GM12878 (cell line): ENCODE measurements around the gene SSH2. TPM values are rescaled to one million over a fixed set of nuclear protein-coding genes. Genes with fewer than 3 reads are reported as not detected.

Source experiments
- ATAC-seq: fragments of 200-7000 bp; cut with Tn5 transposase; 3 replicates; pipeline ENCODE4 v1.9.1; 2020; ENCODE audit warnings: mild to moderate bottlenecking, moderate library complexity
- BruUV-seq: library from RNA; stranded (reverse); fragments of 400-500 nt; replicated peaks from 2 replicates; lab custom pipeline; 2021; lab: Mats Ljungman, UMichigan
- CTCF ChIA-PET: fragments of 300-600 bp; sonication (Branson Sonifier 250); formaldehyde crosslinking; extraction: SDS; loops from one replicate; lab custom pipeline; 2021; ENCODE audit warnings: inconsistent platforms; lab: Yijun Ruan, JAX
- POLR2A ChIA-PET: fragments of 350-600 bp; formaldehyde crosslinking; extraction: SDS; loops from one replicate; lab custom pipeline; 2021; ENCODE audit warnings: inconsistent platforms; lab: Charles Lee
- RAD21 ChIA-PET: fragments of 300-600 bp; sonication (Branson Sonifier 250); formaldehyde crosslinking; loops from one replicate; lab custom pipeline; 2023; ENCODE audit warnings: antibody characterized with exemption; ENCODE audit not compliant: unreplicated experiment; lab: Charles Lee
- SMC1A ChIA-PET: fragments of 300-600 bp; sonication (Branson Sonifier 250); formaldehyde crosslinking; loops from one replicate; lab custom pipeline; 2023; ENCODE audit not compliant: unreplicated experiment, uncharacterized antibody; lab: Charles Lee
- DNase-seq: peaks from one replicate; pipeline ENCODE4 v3.0.0-alpha.2; 2011; ENCODE audit warnings: low read depth, low spot score
- FAIRE-seq: peaks from 3 replicates; lab custom pipeline; 2011; peaks lifted over from hg19 to GRCh38; lab: Jason Lieb, UNC
- H2AFZ ChIP-seq: 2 replicates; pipeline ENCODE4 v1.6.0; 2011; ENCODE audit warnings: low read depth, low read length, control low read depth; ENCODE audit not compliant: control insufficient read depth
- H3K27ac ChIP-seq: 2 replicates; pipeline ENCODE4 v1.5.1; 2011; ENCODE audit warnings: control low read depth; ENCODE audit not compliant: control insufficient read depth, insufficient read depth
- H3K27me3 ChIP-seq, 2 experiments: replicated peaks in 1 of 2; 2 replicates each; pipeline versions ENCODE4 v1.6.0 to v1.6.1; 2011; ENCODE audit warnings: low read length in 1 of 2; ENCODE audit not compliant: control insufficient read depth in 2 of 2, insufficient read depth in 2 of 2
- H3K36me3 ChIP-seq, 2 experiments: 2 replicates each; pipeline ENCODE4 v1.5.1; 2011; ENCODE audit warnings: low read length in 1 of 2; ENCODE audit not compliant: control insufficient read depth in 2 of 2, insufficient read depth in 2 of 2
- H3K4me1 ChIP-seq: 2 replicates; pipeline ENCODE4 v1.6.1; 2011; ENCODE audit warnings: mild to moderate bottlenecking, low read length, moderate library complexity, mixed read lengths; ENCODE audit not compliant: control insufficient read depth, insufficient read depth
- H3K4me2 ChIP-seq: 2 replicates; pipeline ENCODE4 v1.6.0; 2011; ENCODE audit warnings: control low read depth; ENCODE audit not compliant: control insufficient read depth, insufficient read depth
- H3K4me3 ChIP-seq: fragments of 200-600 bp; sonication (generic); 2 replicates; pipeline ENCODE4 v1.5.1; 2016
- H3K79me2 ChIP-seq: 2 replicates; pipeline ENCODE4 v1.6.0; 2011; ENCODE audit warnings: low read length; ENCODE audit not compliant: control insufficient read depth, insufficient read depth
- H3K9ac ChIP-seq: 2 replicates; pipeline ENCODE4 v1.8.0; 2011; ENCODE audit warnings: low read length, control low read depth, mixed read lengths; ENCODE audit not compliant: control insufficient read depth, insufficient read depth
- H3K9me3 ChIP-seq: replicated peaks from 3 replicates; pipeline ENCODE4 v1.5.1; 2011; ENCODE audit warnings: mild to moderate bottlenecking, low read length; ENCODE audit not compliant: control insufficient read depth, insufficient read depth
- H4K20me1 ChIP-seq: 2 replicates; pipeline ENCODE4 v1.6.0; 2011; ENCODE audit not compliant: control insufficient read depth, insufficient read depth
- BCLAF1 ChIP-seq: fragments of 450-650 bp; IDR thresholded peaks from 2 replicates; pipeline ENCODE4 v1.6.1; 2017; ENCODE audit warnings: antibody characterized with exemption, mild to moderate bottlenecking, moderate library complexity
- DPF2 ChIP-seq: fragments of 450-650 bp; IDR thresholded peaks from 2 replicates; pipeline ENCODE4 v1.6.1; 2017; ENCODE audit warnings: mild to moderate bottlenecking
- EP300 ChIP-seq, 2 experiments: fragments of 150-350 bp in 1 of 2; IDR thresholded peaks; 2 replicates each; pipeline ENCODE4 v1.6.1; 2011 to 2012; ENCODE audit warnings: low read depth in 2 of 2, low read length in 2 of 2, borderline replicate concordance in 1 of 2, improper control_type of control experiment in 1 of 2, inconsistent platforms in 1 of 2; ENCODE audit not compliant: control insufficient read depth in 1 of 2
- HDGF ChIP-seq: fragments of 450-650 bp; IDR thresholded peaks from 2 replicates; pipeline ENCODE4 v1.6.1; 2016; ENCODE audit warnings: antibody characterized with exemption
- IRF3 ChIP-seq: fragments of 450-650 bp; IDR thresholded peaks from 2 replicates; pipeline ENCODE4 v1.6.1; 2014; ENCODE audit warnings: mild to moderate bottlenecking
- JUND ChIP-seq: IDR thresholded peaks from 2 replicates; pipeline ENCODE4 v1.6.1; 2012; ENCODE audit warnings: low read depth, mild to moderate bottlenecking, low read length, improper control_type of control experiment, moderate library complexity
- PKNOX1 ChIP-seq: fragments of 450-650 bp; IDR thresholded peaks from 2 replicates; pipeline ENCODE4 v1.6.1; 2016; ENCODE audit warnings: mild to moderate bottlenecking
- POLR2AphosphoS2 ChIP-seq: IDR thresholded peaks from 2 replicates; pipeline ENCODE4 v1.6.1; 2011; ENCODE audit warnings: low read depth, mild to moderate bottlenecking, low read length, improper control_type of control experiment, moderate library complexity
- ZNF207 ChIP-seq: fragments of 450-650 bp; IDR thresholded peaks from 2 replicates; pipeline ENCODE4 v1.6.1; 2014; ENCODE audit warnings: antibody characterized with exemption, mild to moderate bottlenecking, borderline replicate concordance
- ZNF622 ChIP-seq: fragments of 450-650 bp; IDR thresholded peaks from 2 replicates; pipeline ENCODE4 v1.6.1; 2017; ENCODE audit warnings: mild to moderate bottlenecking, inconsistent platforms
- WGBS: methylation state at CpG from one replicate; pipeline ENCODE4 v1.1.6; 2016; ENCODE audit warnings: low lambda C conversion rate; ENCODE audit not compliant: insufficient replicate concordance, insufficient coverage; ENCODE audit errors: missing lambda C conversion rate; 5-methylcytosine and 5-hydroxymethylcytosine counted together
- in situ Hi-C: fragments of 300-500 bp; cut with MboI; formaldehyde crosslinking; loops from 9 replicates; pipeline ENCODE4 v1.14.3; 2018; ENCODE audit warnings: mixed read lengths
- intact Hi-C: fragments of 100-400 bp; cut with micrococcal nuclease; formaldehyde crosslinking; loops from one replicate; pipeline ENCODE4 v1.14.2; 2022; ENCODE audit not compliant: unreplicated experiment
- polyA plus RNA-seq, 11 experiments: library from polyadenylated mRNA; depleted of rRNA in 4 of 11; unstranded in 6 of 11; stranded (reverse) in 5 of 11; fragments of >200 nt; fragmentation: Nextera tagmentation in 4 of 11; fragmentation: Illumina TruSeq in 1 of 11; extraction: Ambion mirVana in 4 of 11; extraction: Trizol in 1 of 11; gene quantifications; 1 replicate in 1 of 11; 2 replicates in 10 of 11; pipeline versions ENCODE4 v1.2.1 to v1.2.3, GENCODE V29; 2011 to 2016; ENCODE audit warnings: inconsistent platforms in 2 of 11, missing spikeins in 2 of 11, low read depth in 1 of 11
- total RNA-seq, 4 experiments: library from RNA; depleted of rRNA in 3 of 4; stranded (reverse); fragments of >200 nt in 3 of 4; fragmentation: Illumina TruSeq in 1 of 4; extraction: Trizol in 1 of 4; gene quantifications; 2 replicates each; pipeline versions ENCODE4 v1.2.1 to v1.2.3, GENCODE V29; 2013 to 2021

The SSH2 gene
- total and polyA plus RNA-seq, 10 of the 15 experiments (the other 5 are each of a cell fraction or from before 2014, with no cell fraction given), result 9.3 to 65.9 (median 34.0) TPM

GRCh38 chr17:29873476-29873875 lies 56.6 kb downstream of the SSH2 start:
- H3K9me3 ChIP-seq, result no peaks in the 10 kb centered on the region
- no TSS peak for BruUV-seq
- H3K79me2 ChIP-seq, result no peaks in the 10 kb centered on the region
- H3K27me3 ChIP-seq, result no peaks in the 10 kb centered on the region
- intact Hi-C loops, result no loop called here
- SMC1A ChIA-PET, result interaction anchor here (0.8 to 4.1 kb wide), 4 partner anchors 11 to 65 kb away, joined by 3 to 27 read pairs (median 8); partner anchors contain the start of gene SSH2
- no peak overlapping the region for H3K4me3 ChIP-seq
- CTCF ChIA-PET, result interaction anchor here (0.5 to 3.6 kb wide), 7 partner anchors 25 to 433 kb away, joined by 3 to 26 read pairs (median 3); no protein-coding TSS in a partner anchor
- no peaks in the 10 kb centered on the region for H4K20me1 ChIP-seq
- TF ChIP-seq ZNF207 (no peak), EP300 (IDR thresholded peaks at IDR 0.05; ENCODE audit: borderline replicate concordance in 1 of 2, control insufficient read depth in 1 of 2, low read depth in 2 of 2, low read length in 2 of 2) (no peak)
- TF ChIP-seq, all 136 proteins: peak for 0
- FAIRE-seq (no peak), ATAC-seq (no peak), DNase-seq (no peak)
- Histone ChIP-seq H3K4me2 (no peak overlapping the region), H3K36me3 (no peaks in the 10 kb centered on the region), H3K9ac (no peak overlapping the region), H3K27ac (no peak overlapping the region), H2AFZ (no peak overlapping the region), H3K4me1 (no peaks in the 10 kb centered on the region)
- in situ Hi-C loops, result no loop called here
- RAD21 ChIA-PET, result interaction anchor here (1.7 kb wide), 2 partner anchors 21 to 58 kb away, joined by 3 to 9 read pairs; no protein-coding TSS in a partner anchor
- POLR2A ChIA-PET, result interaction anchor here (0.6 to 1.1 kb wide), 6 partner anchors 37 to 1959 kb away, joined by 3 to 6 read pairs (median 3); no protein-coding TSS in a partner anchor
- WGBS, result no CpG with 5 or more reads among the region's 2 CpGs

- no peak for FAIRE-seq
- Histone ChIP-seq H3K27me3 (no peaks in the 10 kb centered on the region), H3K9ac (no peak overlapping the region), H2AFZ (no peak overlapping the region), H3K4me2 (no peak overlapping the region), H3K79me2 (no peaks in the 10 kb centered on the region; the same call in 1 of the 2 replicates), H3K27ac (no peak overlapping the region), H3K4me3 (no peak overlapping the region), H4K20me1 (no peaks in the 10 kb centered on the region), H3K9me3 (no peaks in the 10 kb centered on the region), H3K4me1 (peaks cover 7% of the 10 kb centered on the region), H3K36me3 (no peaks in the 10 kb centered on the region)
- intact Hi-C loops (no loop called here), in situ Hi-C loops (no loop called here)
- ChIA-PET RAD21 (interaction anchor here (1.3 kb wide), 1 partner anchor 60 kb away, joined by 6 read pairs; no protein-coding TSS in a partner anchor), CTCF (interaction anchor here (0.7 to 3.6 kb wide), 4 partner anchors 53 to 465 kb away, joined by 3 to 26 read pairs (median 3); no protein-coding TSS in a partner anchor), POLR2A (no interaction called here), SMC1A (interaction anchor here (0.6 to 4.1 kb wide), 6 partner anchors 28 to 231 kb away, joined by 3 to 27 read pairs (median 4); partner anchors contain the start of gene SSH2)
- ATAC-seq, result no peak
- DNase-seq, result no peak
- BruUV-seq, result no TSS peak
- WGBS, result 59% methylated on average over 1 of the region's 1 CpG
- no peak for TF ChIP-seq DPF2
- TF ChIP-seq IRF3, result no peak
- TF ChIP-seq JUND, result no peak
- no peak for TF ChIP-seq POLR2AphosphoS2
- no peak for TF ChIP-seq BCLAF1
- no peak for TF ChIP-seq HDGF
- no peak for TF ChIP-seq ZNF622
- no peak for TF ChIP-seq PKNOX1
Observed at GRCh38 chr17:29870836-29871465, 59.1 kb downstream of the SSH2 start.
